Ectodermal cell (in vitro differentiated cells): Measurements from ENCODE around the gene GPR137.
A peak's percentile ranks its signal among the peaks of the same experiment; 100 is the strongest.

ENCODE experiments used
- H3K27ac ChIP-seq: 2 replicates; pipeline ENCODE4 v1.7.0; 2013; ENCODE audit warnings: mild to moderate bottlenecking, low read depth, low read length; ENCODE audit not compliant: insufficient read depth, poor library complexity, severe bottlenecking
- H3K27me3 ChIP-seq: 2 replicates; pipeline ENCODE4 v1.7.0; 2013; ENCODE audit warnings: mild to moderate bottlenecking, low read length; ENCODE audit not compliant: insufficient read depth, control insufficient read depth, poor library complexity, severe bottlenecking
- H3K36me3 ChIP-seq: one replicate; pipeline ENCODE4 v1.7.0; 2013; ENCODE audit warnings: low read length; ENCODE audit not compliant: control insufficient read depth, insufficient read depth
- H3K4me1 ChIP-seq: one replicate; pipeline ENCODE4 v1.7.0; 2013; ENCODE audit warnings: low read length; ENCODE audit not compliant: control insufficient read depth, insufficient read depth
- H3K4me3 ChIP-seq: 2 replicates; pipeline ENCODE4 v1.7.0; 2013; ENCODE audit warnings: low read depth, low read length, control low read depth; ENCODE audit not compliant: insufficient read depth
- H3K9me3 ChIP-seq: 2 replicates; pipeline ENCODE4 v1.7.0; 2013; ENCODE audit warnings: mild to moderate bottlenecking, low read length, moderate library complexity; ENCODE audit not compliant: control insufficient read depth
- whole genome bisulfite sequencing, 2 experiments: methylation state at CpG; one replicate each; pipeline ENCODE4 v1.1.7; 2013; ENCODE audit warnings: missing lambda C conversion rate in 2 of 2; 5-methylcytosine and 5-hydroxymethylcytosine counted together

The GPR137 gene

GRCh38 chr11:64249038-64249437 lies 36.6 kb upstream of the GPR137 start:
- no peaks in the 10 kb centered on the region for H3K9me3 ChIP-seq
- no peak overlapping the region for H3K27ac ChIP-seq
- peaks cover 10% of the 10 kb centered on the region for H3K27me3 ChIP-seq
- H3K36me3 ChIP-seq = no peaks in the 10 kb centered on the region
- H3K4me1 ChIP-seq = peaks cover 27% of the 10 kb centered on the region
- no peak overlapping the region for H3K4me3 ChIP-seq
- 84 to 92% methylated on average over 4 of the region's 4 CpGs for WGBS, 2 experiments

GRCh38 chr11:64249563-64250414 lies 35.9 kb upstream of the GPR137 start:
- H3K36me3 ChIP-seq = no peaks in the 10 kb centered on the region
- WGBS, 2 experiments = 65 to 71% methylated on average over 8 of the region's 8 CpGs
- H3K4me1 ChIP-seq = peaks cover 27% of the 10 kb centered on the region
- H3K27me3 ChIP-seq = peaks cover 10% of the 10 kb centered on the region
- H3K27ac ChIP-seq = no peak overlapping the region
- H3K4me3 ChIP-seq = peak overlapping the region; percentile 70
- H3K9me3 ChIP-seq = no peaks in the 10 kb centered on the region

- Histone ChIP-seq H3K4me1 (peaks cover 20% of the 10 kb centered on the region), H3K27me3 (peaks cover 10% of the 10 kb centered on the region), H3K9me3 (no peaks in the 10 kb centered on the region), H3K36me3 (no peaks in the 10 kb centered on the region), H3K27ac (no peak overlapping the region), H3K4me3 (peak overlapping the region; percentile 70)
- 3 to 4% methylated on average over 13 of the region's 13 CpGs for WGBS, 2 experiments
These were observed 35.1 kb upstream of the GPR137 start for GRCh38 chr11:64250415-64251015.

- 1% methylated on average over 75 of the region's 75 CpGs for WGBS, 2 experiments
- Histone ChIP-seq H3K4me1 (peaks cover 15% of the 10 kb centered on the region), H3K4me3 (peak within 1 kb of the TSS; percentile 70), H3K27me3 (peaks cover 10% of the 10 kb centered on the region), H3K9me3 (no peaks in the 10 kb centered on the region), H3K36me3 (no peaks in the 10 kb centered on the region), H3K27ac (no peak within 1 kb of the TSS)
These were observed 34.5 kb upstream of the GPR137 start, which contains the start of gene PLCB3 for GRCh38 chr11:64251016-64251752. Gene PLCB3 (plus strand): TSS chr11:64251530. CDS start chr11:64251650, 120 bp downstream.

GRCh38 chr11:64251753-64252002 lies 34.0 kb upstream of the GPR137 start:
- peak overlapping the region; percentile 70 for H3K4me3 ChIP-seq
- H3K27ac ChIP-seq = no peak overlapping the region
- 0 to 1% methylated on average over 18 of the region's 18 CpGs for WGBS, 2 experiments
- H3K9me3 ChIP-seq = no peaks in the 10 kb centered on the region
- H3K27me3 ChIP-seq = peaks cover 10% of the 10 kb centered on the region
- no peaks in the 10 kb centered on the region for H3K36me3 ChIP-seq
- H3K4me1 ChIP-seq = peaks cover 15% of the 10 kb centered on the region

GRCh38 chr11:64252003-64252872 lies 33.4 kb upstream of the GPR137 start:
- no peak overlapping the region for H3K27ac ChIP-seq
- H3K27me3 ChIP-seq = peaks cover 10% of the 10 kb centered on the region
- H3K4me1 ChIP-seq = peaks cover 15% of the 10 kb centered on the region
- 5 to 7% methylated on average over 23 of the region's 23 CpGs for WGBS, 2 experiments
- H3K9me3 ChIP-seq = no peaks in the 10 kb centered on the region
- peak overlapping the region; percentile 70 for H3K4me3 ChIP-seq
- no peaks in the 10 kb centered on the region for H3K36me3 ChIP-seq

GRCh38 chr11:64253043-64253442 lies 32.6 kb upstream of the GPR137 start:
- Histone ChIP-seq H3K4me3 (peak overlapping the region; percentile 70), H3K4me1 (peaks cover 10% of the 10 kb centered on the region), H3K27me3 (peaks cover 5% of the 10 kb centered on the region), H3K27ac (no peak overlapping the region), H3K9me3 (no peaks in the 10 kb centered on the region), H3K36me3 (no peaks in the 10 kb centered on the region)
- 77 to 81% methylated on average over 8 of the region's 8 CpGs for WGBS, 2 experiments

- WGBS, 2 experiments = 86 to 90% methylated on average over 5 of the region's 5 CpGs
- peaks cover 3% of the 10 kb centered on the region for H3K27me3 ChIP-seq
- H3K9me3 ChIP-seq = no peaks in the 10 kb centered on the region
- peaks cover 9% of the 10 kb centered on the region for H3K4me1 ChIP-seq
- peaks cover 3% of the 10 kb centered on the region for H3K36me3 ChIP-seq
- no peak overlapping the region for H3K4me3 ChIP-seq
- H3K27ac ChIP-seq = no peak overlapping the region
These were observed 32.2 kb upstream of the GPR137 start for GRCh38 chr11:64253481-64253880.

GRCh38 chr11:64254326-64254725 lies 31.3 kb upstream of the GPR137 start:
- Histone ChIP-seq H3K27ac (no peak overlapping the region), H3K36me3 (peaks cover 11% of the 10 kb centered on the region), H3K9me3 (no peaks in the 10 kb centered on the region), H3K4me1 (peaks cover 9% of the 10 kb centered on the region), H3K27me3 (peaks cover 3% of the 10 kb centered on the region), H3K4me3 (no peak overlapping the region)
- WGBS, 2 experiments = 91 to 93% methylated on average over 7 of the region's 7 CpGs
